GM10248 (cell line): Measurements from ENCODE around the gene RUVBL1.

Experiments
- CTCF ChIA-PET: fragments of 300-600 bp; sonication (Branson Sonifier 250); formaldehyde crosslinking; extraction: SDS; loops from one replicate; lab custom pipeline; 2021; ENCODE audit warnings: antibody characterized with exemption; lab: Yijun Ruan, JAX
- POLR2A ChIA-PET: fragments of 350-650 bp; sonication (Branson Sonifier 250); formaldehyde crosslinking; extraction: SDS; loops from one replicate; lab custom pipeline; 2020; ENCODE audit warnings: antibody characterized with exemption; lab: Yijun Ruan, JAX
- DNase-seq: peaks from one replicate; pipeline ENCODE4 v3.0.0; 2012; ENCODE audit errors: extremely low spot score
- CTCF ChIP-seq: IDR thresholded peaks from 2 replicates; pipeline ENCODE4 v1.5.1; 2012; ENCODE audit warnings: mild to moderate bottlenecking, low read depth; ENCODE audit errors: extremely low read depth, missing control alignments, control extremely low read depth

Gene RUVBL1

GRCh38 chr3:128123538-128124368 lies at the start of gene RUVBL1:
RUVBL1 (minus strand) TSS chr3:128123812; CDS start chr3:128123724, 88 bp downstream.
- CTCF ChIA-PET = interaction anchor here (0.8 to 3.4 kb wide), 13 partner anchors 9 to 57 kb away, joined by 3 to 32 read pairs (median 4); no protein-coding TSS in a partner anchor
- TF ChIP-seq CTCF = no peak
- POLR2A ChIA-PET = interaction anchor here (1.0 to 1.4 kb wide), 2 partner anchors 9 to 29 kb away, joined by 3 to 5 read pairs; partner anchors contain the start of gene EEFSEC
- peak; percentile 99 for DNase-seq

GRCh38 chr3:128173200-128173599 lies 49.6 kb upstream of the RUVBL1 start:
- ChIA-PET CTCF (interaction anchor here (1.6 kb wide), 1 partner anchor 34 kb away, joined by 3 read pairs; no protein-coding TSS in a partner anchor), POLR2A (no interaction called here)
- no peak for TF ChIP-seq CTCF
- no peak for DNase-seq

GRCh38 chr3:128170866-128171516 lies 47.4 kb upstream of the RUVBL1 start:
- DNase-seq = no peak
- TF ChIP-seq CTCF = no peak
- ChIA-PET POLR2A (no interaction called here), CTCF (interaction anchor here (1.4 kb wide), 1 partner anchor 10 kb away, joined by 4 read pairs; no protein-coding TSS in a partner anchor)

- DNase-seq = no peak
- CTCF ChIA-PET = interaction anchor here (0.9 kb wide), 1 partner anchor 8 kb away, joined by 3 read pairs; no protein-coding TSS in a partner anchor
Measured at GRCh38 chr3:128168836-128169235, 45.2 kb upstream of the RUVBL1 start.

GRCh38 chr3:128167973-128168674 lies 44.5 kb upstream of the RUVBL1 start:
- DNase-seq = no peak
- TF ChIP-seq CTCF = no peak
- POLR2A ChIA-PET = no interaction called here
- CTCF ChIA-PET = interaction anchor here (0.8 to 1.8 kb wide), 6 partner anchors 9 to 73 kb away, joined by 3 to 4 read pairs (median 4); no protein-coding TSS in a partner anchor

More at GRCh38 chr3:128168836-128169235, 45.2 kb upstream of the RUVBL1 start:
- POLR2A ChIA-PET = no interaction called here
- TF ChIP-seq CTCF = no peak

- ChIA-PET CTCF (interaction anchor here (0.8 to 1.8 kb wide), 5 partner anchors 9 to 73 kb away, joined by 3 to 4 read pairs (median 4); no protein-coding TSS in a partner anchor), POLR2A (no interaction called here)
- no peak for DNase-seq
- no peak for TF ChIP-seq CTCF
Measured at GRCh38 chr3:128167646-128167972, 44.0 kb upstream of the RUVBL1 start.
